Hepatocyte (in vitro differentiated cells): Measurements from ENCODE around the gene MEIKIN.

Experiments
- EZH2phosphoT487 ChIP-seq: fragments of 200-600 bp; sonication (generic); IDR thresholded peaks from one replicate; pipeline ENCODE4 v1.6.1; 2018; ENCODE audit warnings: antibody characterized with exemption, mild to moderate bottlenecking, low read depth, moderate library complexity; ENCODE audit not compliant: unreplicated experiment, severe bottlenecking
- TF ChIP-seq, protein P1 (sequence below): fragments of 200-600 bp; sonication (generic); IDR thresholded peaks from 2 replicates; pipeline ENCODE4 v1.5.1; 2016; ENCODE audit warnings: antibody characterized with exemption, mild to moderate bottlenecking; ENCODE audit not compliant: poor library complexity

DNA sequence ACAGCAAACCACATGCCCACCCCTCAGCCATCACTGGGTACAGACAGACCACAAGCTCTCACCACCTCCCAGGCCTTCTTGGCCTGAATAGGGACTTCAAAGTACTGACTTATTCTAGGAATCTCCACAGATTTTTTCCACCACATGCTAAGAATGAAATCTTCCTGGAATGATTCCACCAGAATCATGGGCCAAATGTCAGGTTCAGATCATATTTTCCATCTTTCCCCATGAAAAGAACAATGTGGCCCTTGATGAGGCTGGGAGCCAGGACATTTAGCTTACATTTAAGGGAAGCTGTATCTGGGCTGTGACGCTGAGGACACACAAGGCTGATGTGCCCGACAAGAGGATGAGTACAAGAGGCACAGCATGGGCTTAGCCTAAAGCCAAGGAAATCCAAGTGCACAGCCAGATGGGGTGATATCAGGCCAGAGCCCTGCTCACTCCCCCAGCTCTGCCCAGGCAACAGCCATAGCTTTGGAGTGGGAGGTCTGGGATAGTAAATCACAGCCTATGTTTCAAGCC, 37.8 kb upstream of the MEIKIN start:
- TF ChIP-seq, protein P1, sequence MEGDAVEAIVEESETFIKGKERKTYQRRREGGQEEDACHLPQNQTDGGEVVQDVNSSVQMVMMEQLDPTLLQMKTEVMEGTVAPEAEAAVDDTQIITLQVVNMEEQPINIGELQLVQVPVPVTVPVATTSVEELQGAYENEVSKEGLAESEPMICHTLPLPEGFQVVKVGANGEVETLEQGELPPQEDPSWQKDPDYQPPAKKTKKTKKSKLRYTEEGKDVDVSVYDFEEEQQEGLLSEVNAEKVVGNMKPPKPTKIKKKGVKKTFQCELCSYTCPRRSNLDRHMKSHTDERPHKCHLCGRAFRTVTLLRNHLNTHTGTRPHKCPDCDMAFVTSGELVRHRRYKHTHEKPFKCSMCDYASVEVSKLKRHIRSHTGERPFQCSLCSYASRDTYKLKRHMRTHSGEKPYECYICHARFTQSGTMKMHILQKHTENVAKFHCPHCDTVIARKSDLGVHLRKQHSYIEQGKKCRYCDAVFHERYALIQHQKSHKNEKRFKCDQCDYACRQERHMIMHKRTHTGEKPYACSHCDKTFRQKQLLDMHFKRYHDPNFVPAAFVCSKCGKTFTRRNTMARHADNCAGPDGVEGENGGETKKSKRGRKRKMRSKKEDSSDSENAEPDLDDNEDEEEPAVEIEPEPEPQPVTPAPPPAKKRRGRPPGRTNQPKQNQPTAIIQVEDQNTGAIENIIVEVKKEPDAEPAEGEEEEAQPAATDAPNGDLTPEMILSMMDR = no peak
- no peak for TF ChIP-seq EZH2phosphoT487
